Embryonic facial prominence (tissue), 1 donor: Measurements from ENCODE around the gene MEI1.

Source experiments
- DNase-seq: peaks from one replicate; pipeline ENCODE4 v3.0.0-alpha.2; 2016; ENCODE audit errors: extremely low spot score

The MEI1 gene

DNA sequence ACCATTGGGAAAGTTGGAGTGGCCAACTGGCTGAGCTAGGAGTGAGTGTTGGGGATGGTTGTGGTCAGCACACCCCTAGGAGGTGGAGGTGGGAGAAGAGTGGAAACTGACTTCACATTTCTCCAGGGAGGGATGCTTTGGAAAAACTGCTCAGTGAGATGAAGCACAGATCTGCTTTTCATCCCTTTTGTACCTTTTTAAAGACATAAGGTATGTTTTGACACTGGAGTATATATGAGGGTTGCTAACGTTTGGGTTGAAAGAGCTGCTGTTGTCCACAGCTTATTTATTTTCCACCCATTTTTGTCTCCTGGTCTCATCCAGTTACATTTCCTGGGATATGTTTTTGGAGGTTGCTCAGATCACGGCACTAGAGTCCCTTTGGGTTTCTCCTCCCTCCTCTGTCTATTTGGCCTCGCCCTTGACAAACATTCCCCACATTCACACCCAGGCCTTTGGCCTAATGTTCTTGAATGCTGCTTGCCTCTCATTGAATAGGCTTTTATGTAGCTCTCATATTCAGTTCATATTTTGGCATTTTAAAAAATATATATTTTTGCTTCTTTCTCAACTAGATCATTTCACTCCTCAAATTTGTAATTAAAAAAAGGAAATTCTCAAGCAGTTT, 141.9 kb downstream of the MEI1 start:
- no peak for DNase-seq

DNA sequence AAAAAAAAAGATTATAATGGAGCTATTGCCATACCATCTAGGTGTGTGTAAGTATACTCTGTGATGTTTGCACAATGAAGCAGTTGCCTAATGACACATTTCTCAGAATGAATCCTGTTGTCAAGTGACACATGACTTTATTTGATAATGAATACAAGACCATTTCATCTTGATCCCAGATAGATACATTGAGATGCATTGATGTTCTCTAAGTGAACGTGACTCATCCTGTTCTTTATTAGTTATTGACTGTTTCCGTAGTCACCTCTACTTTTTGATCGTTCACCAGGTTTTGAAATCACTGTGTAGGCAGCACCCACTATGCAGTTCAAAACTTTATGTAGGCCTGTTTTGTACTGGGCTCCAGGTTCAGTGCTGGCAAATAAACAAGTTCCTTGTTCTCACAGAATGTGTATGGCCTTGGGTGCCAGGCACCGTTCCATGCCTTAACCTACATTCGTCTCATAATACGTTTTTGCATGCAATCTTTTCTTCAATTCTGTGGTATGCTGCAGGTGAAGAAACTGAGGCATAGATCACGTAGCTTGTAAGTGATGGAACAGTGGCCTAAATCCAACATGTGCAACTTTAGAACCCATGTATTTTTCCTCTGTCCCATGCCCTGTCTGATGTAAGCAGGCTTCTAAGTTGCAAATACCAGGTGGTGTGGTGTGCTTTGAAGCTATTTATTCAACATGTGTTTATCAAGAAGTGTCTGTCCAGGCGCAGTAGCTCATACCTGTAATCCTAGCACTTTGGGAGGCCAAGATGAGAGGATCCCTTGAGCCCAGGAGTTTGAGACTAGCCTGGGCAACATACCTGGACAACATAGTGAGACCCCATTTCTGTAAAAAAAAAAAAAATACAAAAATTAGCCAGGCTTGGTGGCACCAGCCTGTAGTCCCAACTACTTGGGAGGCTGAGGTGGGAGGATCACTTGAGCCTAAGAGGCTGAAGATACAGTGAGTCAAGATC, 144.0 kb downstream of the MEI1 start:
- no peak for DNase-seq

DNA sequence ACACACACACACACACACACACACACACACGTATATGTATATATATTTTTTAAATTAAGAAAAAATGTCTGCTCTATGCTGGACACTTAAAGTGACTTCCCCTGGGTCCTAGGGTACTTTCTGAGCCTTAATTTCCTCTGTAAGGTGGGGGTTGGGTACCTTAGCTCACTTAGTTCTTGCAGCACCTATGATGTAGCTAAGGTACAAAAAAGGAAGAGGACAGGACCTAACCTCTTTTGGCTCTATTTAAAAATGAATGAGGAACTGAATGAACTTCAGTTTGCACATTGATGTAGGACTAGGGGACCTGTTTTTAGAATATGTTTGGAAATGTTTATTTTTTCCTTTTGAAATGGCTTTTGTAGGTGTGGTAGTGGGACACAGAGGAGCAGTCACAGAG, 144.7 kb downstream of the MEI1 start:
- DNase-seq = no peak

- DNase-seq = no peak
Measured at GRCh38 chr22:41844513-41844912, 145.2 kb downstream of the MEI1 start.

GRCh38 chr22:41845380-41846267, 146.3 kb downstream of the MEI1 start:
- DNase-seq = no peak

- DNase-seq = no peak
Measured at GRCh38 chr22:41846268-41846987, 147.1 kb downstream of the MEI1 start.

DNA sequence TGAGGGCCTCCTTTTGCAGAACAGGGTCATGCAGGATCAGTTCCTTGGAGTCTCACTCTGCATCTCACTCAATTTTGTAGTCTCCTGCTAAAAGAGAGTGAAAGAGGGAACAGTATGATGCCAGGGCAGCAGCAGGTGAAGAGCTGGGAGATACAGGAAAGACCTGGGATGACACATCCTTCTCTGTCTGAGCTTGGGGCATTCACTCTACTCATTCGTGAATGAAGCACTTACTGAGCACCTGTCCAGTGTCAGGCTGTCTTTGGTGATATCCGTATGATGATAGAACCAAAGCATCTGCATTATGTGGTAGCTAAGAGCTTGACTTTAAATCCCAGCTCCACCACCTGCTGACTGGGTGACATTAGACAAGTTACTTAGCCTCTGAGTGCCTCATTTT, 148.0 kb downstream of the MEI1 start:
- DNase-seq = no peak

DNA sequence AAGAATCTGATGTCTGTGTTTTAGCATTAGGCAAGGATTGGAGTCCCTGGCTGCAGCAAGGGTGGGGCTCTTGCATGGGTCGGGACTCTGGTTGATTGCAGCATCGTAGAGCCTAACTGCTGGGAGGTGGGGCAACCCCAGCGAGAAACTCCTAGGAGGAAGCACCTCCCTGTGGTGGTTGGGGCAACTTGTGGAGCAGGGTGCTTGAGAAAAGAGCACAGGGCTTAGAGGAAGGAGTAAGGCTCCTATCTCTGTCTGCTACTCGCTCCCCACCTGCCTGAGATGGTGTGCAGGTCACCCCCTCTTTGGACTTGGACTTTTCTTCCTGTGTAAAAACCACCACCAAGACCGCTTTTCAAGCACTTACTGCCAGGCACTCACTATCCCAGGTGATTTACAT, 149.2 kb downstream of the MEI1 start:
- DNase-seq = no peak
